Body of pancreas (tissue), 4 donors: ENCODE measurements around the gene CDH4.

Experiments
- POLR2A ChIP-seq, 3 donors: fragments of 450-650 bp; IDR thresholded peaks; one replicate each; pipeline ENCODE4 v1.6.1; 2016; ENCODE audit warnings: antibody characterized with exemption in 3 of 3, mild to moderate bottlenecking in 2 of 3
- TF ChIP-seq, protein P1 (sequence below), 7 experiments: fragments of 450-650 bp in 4 of 7; fragments of 200-600 bp in 3 of 7; sonication (generic) in 3 of 7; IDR thresholded peaks; one replicate each; pipeline ENCODE4 v1.5.1; 2016 to 2019; ENCODE audit warnings: antibody characterized with exemption in 7 of 7

DNA sequence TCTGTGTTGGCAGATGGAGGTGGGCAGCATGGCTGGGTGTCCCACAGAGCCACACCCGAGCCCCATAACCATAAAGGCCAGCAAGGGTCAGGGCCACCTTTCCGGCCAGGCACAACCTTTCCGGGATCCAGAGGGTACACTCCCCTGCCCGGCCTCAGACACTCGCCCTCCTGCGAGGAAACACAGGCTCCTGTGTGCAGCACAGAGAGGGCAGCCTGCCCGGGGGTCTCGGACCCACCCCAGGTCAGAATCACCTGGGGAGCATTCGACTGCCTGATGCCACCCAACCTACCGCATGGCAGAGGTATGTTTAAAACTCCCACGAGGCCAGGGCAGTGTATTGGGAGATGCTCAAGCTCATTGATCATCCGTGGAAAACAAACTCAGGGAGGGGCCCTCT, 553.3 kb downstream of the CDH4 start:
- TF ChIP-seq, protein P1, sequence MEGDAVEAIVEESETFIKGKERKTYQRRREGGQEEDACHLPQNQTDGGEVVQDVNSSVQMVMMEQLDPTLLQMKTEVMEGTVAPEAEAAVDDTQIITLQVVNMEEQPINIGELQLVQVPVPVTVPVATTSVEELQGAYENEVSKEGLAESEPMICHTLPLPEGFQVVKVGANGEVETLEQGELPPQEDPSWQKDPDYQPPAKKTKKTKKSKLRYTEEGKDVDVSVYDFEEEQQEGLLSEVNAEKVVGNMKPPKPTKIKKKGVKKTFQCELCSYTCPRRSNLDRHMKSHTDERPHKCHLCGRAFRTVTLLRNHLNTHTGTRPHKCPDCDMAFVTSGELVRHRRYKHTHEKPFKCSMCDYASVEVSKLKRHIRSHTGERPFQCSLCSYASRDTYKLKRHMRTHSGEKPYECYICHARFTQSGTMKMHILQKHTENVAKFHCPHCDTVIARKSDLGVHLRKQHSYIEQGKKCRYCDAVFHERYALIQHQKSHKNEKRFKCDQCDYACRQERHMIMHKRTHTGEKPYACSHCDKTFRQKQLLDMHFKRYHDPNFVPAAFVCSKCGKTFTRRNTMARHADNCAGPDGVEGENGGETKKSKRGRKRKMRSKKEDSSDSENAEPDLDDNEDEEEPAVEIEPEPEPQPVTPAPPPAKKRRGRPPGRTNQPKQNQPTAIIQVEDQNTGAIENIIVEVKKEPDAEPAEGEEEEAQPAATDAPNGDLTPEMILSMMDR (IDR thresholded peaks at IDR 0.05): no peak
- TF ChIP-seq POLR2A (IDR thresholded peaks at IDR 0.05): no peak
